ENCODE measurements around the gene FHL5.
"Not testable (repeated sequence)": the region's sequence is repeated elsewhere in the genome, so short reads cannot be mapped to it uniquely, and the experiment has no call there.

FHL5 gene, protein sequence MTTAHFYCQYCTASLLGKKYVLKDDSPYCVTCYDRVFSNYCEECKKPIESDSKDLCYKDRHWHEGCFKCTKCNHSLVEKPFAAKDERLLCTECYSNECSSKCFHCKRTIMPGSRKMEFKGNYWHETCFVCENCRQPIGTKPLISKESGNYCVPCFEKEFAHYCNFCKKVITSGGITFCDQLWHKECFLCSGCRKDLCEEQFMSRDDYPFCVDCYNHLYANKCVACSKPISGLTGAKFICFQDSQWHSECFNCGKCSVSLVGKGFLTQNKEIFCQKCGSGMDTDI

DNA sequence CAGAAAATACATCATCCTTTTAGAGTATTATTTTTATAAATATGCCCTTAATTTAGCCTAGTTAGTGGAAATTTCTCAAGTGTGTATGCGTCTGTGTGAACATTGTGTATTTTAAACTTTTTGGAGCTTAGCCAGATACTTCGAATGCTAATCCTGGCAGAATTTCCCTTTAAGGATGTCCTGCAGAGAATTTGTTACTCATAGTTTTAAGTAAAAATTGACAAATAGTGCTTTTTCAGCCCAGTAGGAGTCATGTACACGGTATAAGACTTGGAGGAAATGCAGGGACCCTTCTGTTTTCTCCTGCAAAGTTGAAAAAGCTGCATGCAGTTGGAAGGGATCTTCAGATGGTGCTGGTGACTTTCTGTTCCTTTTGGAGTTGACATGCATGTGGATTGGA, at the start of gene FHL5:
TSS of gene FHL5 (plus strand) at position 243 of the 400 bp plus-strand sequence. CDS start 40,486 bp downstream, outside the sequence.
- DNase-seq (ENCODE audit: extremely low spot score, insufficient read length, low read depth): no peak
- FAIRE-seq: no peak

DNA sequence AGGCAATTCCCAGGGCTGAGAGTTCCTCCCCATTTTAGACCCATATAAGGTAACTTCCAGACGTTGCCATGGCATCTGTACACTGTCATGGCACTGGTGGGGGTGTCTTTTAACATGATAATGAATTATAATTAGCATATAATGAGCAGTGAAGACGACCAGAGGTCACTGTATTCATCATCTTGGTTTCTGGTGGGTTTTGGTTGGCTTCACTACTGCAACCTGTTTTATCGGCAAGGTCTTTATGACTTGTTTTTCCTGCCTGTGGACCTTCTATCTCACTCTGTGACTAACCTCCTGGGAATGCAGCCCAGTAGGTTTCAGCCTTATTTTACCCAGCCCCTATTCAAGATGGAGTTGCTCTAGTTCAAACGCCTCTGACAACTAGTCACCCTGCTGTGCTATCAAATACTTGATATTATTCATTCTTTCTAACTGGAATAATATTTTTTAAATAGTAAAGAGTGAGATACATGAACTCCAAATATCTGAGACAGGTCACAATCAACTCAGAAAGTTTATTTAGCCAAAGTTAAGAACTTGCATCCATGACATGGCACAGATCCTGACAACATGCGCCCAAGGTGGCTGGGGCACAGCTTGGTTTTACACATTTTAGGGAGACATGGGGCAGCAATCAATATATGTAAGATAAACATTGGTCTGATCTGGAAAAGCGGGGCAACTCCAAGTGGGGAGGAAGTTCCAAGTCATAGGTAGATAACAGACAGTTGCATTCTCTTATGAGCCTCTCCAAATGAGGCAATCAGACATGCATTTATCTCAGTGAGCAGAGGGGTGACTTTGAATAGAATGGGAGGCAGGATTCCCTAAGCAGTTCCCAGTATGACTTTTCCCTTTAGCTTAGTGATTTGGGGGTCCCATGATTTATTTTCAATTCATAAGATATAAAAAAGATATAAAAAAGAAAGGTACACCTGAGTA, 42.5 kb upstream of the FHL5 start:
- no peak for DNase-seq (ENCODE audit: extremely low spot score, insufficient read length, low read depth)
- FAIRE-seq: peak; percentile 53

DNA sequence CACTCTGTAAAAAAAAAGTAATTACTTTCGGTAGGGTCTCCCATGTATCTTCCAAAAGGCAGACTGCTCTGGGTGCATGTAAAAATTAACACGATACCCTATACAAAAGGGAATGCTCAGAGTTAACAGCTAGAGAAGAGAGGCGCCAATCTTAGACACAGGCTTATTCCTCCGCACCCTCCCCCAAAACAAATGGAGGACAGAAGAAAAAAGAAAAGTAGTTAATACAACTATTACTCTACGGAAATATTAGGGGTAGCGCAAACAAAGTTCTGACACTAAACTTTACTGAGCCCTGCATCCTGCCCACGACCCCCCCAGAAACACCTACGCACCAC, 41.7 kb upstream of the FHL5 start:
- DNase-seq (ENCODE audit: extremely low spot score, insufficient read length, low read depth): no peak
- FAIRE-seq: no peak

DNA sequence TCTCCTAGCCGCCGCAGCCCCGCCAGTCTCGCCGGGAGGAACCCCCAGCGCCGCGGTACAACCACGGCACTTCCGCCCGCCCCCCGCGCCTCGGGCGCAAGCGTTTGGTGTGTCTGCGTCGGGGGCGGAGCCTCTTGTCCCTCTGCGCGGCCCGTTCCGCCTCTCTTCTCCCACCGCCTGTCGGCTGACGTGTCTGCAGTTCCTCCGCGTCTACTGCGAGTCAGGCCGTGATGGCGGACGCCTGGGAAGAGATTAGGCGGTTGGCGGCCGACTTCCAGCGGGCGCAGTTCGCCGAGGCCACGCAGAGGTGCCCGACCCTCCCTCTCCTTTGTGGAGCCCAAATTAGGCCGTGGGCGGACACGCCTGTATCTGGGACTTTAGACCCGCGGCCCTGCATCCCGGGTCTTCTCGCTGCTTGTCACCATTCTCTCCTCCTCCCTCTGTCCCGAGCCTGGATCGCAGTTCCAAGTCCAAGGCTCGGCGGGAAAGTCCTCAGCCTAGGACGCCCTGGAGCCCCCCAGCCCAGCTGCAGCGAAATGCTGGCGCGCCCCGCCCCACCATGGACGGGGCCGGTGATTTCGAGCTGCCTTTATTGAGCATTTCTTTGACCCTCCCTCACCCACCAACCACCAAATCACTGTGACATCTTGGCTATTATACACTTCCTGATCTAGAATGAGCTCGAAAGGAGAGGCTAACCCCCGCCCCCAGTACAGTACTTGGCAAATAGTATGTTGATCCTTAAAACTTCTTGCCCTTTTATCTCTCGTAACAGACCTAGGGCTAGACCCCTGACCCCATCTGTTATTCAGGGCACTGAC, 41.1 kb upstream of the FHL5 start, which contains the start of gene UFL1:
TSS of gene UFL1 (plus strand) at position 163 of the 821 bp plus-strand sequence. CDS start at position 231, 68 bp downstream.
- DNase-seq (ENCODE audit: extremely low spot score, insufficient read length, low read depth) (peak; percentile 65), FAIRE-seq (peak; percentile 98)

DNA sequence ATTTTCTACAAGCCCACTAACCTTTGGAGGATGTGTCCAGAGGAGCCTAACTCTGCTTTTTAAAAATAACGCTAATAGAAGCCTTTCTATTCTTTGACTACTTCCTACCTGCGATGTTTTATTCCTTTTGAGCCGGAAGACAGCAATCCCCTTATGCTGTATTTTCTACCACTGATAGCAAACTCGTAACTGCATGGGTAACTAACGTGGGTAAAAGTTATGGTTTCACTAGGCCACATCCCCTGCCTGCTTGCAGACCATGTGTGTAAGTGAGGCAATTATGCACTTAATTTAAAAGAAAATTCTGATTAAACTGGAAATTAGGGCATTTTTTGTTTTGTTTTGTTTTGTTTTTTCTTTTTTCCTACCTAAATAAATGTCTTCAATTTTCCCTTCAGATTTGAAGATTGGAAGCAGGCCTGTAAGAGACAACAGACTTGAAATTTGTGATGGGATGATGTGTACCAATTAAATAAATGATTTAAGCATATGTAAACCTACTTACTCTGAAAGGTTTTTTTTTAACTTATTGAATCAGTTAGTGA, 40.4 kb upstream of the FHL5 start:
- FAIRE-seq: peak; percentile 24
- no peak for DNase-seq (ENCODE audit: extremely low spot score, insufficient read length, low read depth)

DNA sequence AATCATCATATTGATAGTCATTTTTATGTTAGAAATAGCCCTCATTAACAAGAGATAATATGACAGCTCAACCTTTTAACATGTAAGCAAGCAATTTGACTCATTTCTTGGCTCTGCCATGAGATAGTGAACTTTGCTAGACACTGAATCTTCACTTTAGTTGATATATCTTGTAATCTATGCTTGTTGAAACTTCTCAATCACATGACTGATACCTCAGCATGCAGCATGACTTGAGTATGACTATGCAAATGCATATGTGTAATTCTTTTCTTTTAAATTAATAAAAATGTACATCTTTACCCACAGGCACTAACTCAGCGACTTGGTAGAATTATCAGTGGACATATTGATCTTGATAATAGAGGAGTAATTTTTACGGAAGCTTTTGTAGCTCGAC, 34.7 kb upstream of the FHL5 start:
- no peak for FAIRE-seq

DNA sequence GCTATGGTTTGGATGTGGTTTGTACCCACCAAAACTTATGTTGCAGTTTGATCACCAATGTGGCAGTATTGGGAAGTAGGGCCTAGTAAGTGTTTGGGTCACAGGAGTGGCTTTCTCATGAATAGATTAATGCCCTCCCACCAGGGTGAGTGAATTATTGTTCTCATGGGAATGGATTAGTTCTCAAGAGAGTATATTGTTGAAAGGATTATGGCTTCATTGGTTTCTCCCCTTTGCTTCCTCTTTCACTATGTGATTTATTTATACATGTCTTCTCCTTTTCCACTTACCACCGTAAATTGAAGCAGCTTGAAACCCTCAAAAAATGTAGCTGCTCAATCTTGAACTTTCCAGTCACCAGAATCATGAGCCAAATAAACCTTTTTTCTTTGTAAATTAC, 30.5 kb upstream of the FHL5 start:
- no peak for FAIRE-seq
- no peak for DNase-seq (ENCODE audit: extremely low spot score, insufficient read length, low read depth)

More for the DNA sequence above, 34.7 kb upstream of the FHL5 start:
- no peak for DNase-seq (ENCODE audit: extremely low spot score, insufficient read length, low read depth)

DNA sequence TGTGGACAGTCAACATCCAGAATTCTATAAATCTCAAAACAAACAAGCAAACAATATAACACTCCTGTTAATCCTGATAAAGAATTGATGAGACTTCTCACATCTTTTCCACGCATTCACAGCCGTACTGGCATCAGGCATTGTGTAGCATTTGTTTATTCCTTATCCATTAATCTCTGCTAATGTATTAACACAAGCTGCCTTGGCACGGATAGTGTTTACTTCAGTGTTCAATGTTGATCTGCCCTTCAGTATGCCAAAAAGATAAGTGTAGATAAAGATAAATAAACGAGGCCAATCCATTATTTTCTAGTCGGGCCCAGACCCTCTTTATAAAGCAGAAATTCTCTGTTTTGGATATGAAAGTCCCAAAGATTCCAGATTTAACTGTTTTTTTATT, 25.2 kb upstream of the FHL5 start:
- FAIRE-seq: no peak

DNA sequence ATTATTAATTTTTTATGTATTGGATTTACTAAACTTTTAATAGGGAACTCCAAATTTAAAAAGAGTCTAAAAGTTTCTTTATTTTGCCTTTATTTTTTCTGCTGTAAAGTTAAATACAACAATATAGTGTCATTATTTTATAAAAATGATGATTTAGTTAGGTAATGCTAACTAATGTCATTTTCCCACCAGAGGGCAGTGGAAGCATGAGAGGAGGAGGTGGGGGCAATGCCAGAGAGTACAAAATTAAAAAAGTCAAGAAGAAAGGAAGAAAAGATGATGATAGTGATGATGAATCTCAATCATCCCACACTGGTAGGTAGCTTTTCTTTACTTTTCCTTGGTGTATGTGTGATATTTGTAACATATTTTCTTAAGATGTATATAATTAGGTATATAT, 20.2 kb upstream of the FHL5 start:
- DNase-seq (ENCODE audit: extremely low spot score, insufficient read length, low read depth): no peak
- no peak for FAIRE-seq

More for the DNA sequence above, 25.2 kb upstream of the FHL5 start:
- DNase-seq (ENCODE audit: extremely low spot score, insufficient read length, low read depth): no peak

DNA sequence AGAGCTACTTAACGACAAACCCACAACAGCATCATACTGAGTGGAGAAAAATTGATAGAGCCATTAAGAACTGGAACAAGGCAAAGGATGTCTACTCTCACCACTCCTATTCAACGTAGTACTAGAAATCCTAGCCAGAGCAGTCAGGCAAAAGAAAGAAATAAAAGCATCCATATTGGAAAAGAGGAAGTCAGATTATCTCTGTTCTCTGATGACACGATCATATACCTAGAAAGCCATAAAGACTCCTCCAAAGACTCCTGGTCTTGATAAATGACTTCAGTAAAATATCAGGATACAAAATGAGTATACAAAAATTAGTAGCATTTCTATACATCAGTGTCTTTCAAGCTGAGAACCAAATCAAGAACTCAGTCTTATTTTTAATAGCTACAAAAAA, 17.0 kb upstream of the FHL5 start:
- FAIRE-seq: peak; percentile 39

DNA sequence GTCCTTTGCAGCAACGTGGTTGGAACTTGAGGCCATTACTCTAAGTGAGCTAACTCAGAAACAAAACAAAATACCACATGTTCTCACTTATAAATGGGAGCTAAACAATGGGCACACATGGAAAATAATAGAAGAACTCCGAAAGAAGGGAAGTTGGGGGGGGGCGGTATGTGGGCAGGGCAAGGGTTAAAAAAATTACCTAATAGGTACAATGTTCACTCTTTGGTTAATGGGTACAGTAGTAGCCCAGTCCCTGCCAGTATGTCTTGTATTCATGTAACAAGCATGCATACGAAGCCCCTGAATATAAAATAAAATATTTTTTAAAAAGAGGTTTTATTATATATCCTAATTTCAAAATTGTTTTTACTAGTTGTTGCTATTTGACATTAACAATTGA, 15.3 kb upstream of the FHL5 start:
- FAIRE-seq: no peak

More for the DNA sequence above, 17.0 kb upstream of the FHL5 start:
- no peak for DNase-seq (ENCODE audit: extremely low spot score, insufficient read length, low read depth)

DNA sequence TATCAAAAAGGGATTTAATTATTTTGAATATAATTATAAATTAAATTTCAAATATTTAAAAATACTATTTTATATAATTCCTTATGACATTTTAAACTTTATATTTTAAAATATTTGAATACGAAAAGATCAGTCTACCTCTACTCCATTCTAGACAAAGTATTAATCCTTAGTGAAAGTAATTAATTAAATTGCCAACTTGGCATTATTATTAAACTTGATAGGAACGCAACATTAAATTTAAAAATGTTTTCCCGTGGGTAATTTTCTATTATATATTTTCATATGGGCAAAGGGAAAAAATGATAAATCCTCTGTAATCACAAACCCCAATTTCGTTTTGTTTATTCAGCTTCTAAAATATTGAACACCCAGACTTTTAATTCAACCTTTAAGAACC, 8.4 kb upstream of the FHL5 start:
- no peak for DNase-seq (ENCODE audit: extremely low spot score, insufficient read length, low read depth)
- no peak for FAIRE-seq

More for the DNA sequence above, 15.3 kb upstream of the FHL5 start:
- no peak for DNase-seq (ENCODE audit: extremely low spot score, insufficient read length, low read depth)

DNA sequence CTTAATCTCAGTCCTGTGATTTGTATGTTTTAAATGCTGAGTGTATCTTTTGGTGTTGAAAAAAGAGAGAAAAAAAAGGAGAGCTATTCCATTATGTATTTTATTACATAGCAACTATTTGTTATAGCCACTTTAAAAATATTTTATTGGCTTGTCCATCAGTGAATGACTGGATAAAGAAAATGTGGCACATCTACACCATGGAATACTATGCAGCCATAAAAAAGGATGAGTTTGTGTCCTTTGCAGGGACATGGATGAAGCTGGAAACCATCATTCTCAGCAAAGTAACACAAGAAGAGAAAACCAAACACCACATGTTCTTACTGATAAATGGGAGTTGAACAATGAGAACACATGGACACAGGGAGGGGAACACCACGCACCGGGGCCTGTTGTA, 3.2 kb upstream of the FHL5 start:
- not testable (repeated sequence) for FAIRE-seq; DNase-seq (ENCODE audit: extremely low spot score, insufficient read length, low read depth)

DNA sequence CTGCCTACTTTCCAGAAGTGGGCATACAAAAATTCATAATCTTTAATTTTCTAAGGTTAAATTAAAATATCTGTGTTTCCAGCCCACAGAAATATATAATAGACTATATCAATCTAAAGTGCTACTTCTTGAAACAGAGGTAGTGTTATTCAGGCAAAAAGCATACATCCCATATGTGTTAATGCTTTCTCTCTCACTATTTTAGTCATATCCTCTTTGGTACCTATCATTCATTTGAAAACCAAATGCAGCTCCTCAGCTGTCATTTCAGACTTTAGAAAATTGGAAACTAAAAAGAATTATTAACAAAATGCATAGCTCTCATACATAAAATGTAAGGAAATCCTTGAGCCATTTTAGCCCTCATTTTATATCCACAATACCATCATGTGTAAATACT, 925 bp downstream of the FHL5 start:
- no peak for FAIRE-seq
- DNase-seq (ENCODE audit: extremely low spot score, insufficient read length, low read depth): no peak

DNA sequence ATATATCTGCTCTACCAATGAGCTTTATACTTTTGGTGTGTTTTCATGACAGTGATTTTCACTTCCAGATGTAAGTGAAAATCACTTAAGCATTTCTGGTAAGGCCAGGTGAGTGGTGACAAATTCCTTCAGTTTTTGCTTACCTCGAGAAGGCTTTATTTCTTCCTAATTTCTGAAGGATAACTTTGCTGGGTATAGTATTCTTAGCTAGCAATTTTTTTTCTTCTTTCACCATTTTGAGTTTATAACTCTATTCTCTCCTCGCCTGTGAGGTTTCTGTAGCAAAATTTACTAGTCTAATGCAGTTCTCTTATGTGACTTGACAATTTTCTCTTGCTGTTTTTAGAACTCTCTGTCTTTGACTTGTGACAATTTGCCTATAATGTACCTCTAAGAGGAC, 7.1 kb downstream of the FHL5 start:
- DNase-seq (ENCODE audit: extremely low spot score, insufficient read length, low read depth) (no peak), FAIRE-seq (no peak)

DNA sequence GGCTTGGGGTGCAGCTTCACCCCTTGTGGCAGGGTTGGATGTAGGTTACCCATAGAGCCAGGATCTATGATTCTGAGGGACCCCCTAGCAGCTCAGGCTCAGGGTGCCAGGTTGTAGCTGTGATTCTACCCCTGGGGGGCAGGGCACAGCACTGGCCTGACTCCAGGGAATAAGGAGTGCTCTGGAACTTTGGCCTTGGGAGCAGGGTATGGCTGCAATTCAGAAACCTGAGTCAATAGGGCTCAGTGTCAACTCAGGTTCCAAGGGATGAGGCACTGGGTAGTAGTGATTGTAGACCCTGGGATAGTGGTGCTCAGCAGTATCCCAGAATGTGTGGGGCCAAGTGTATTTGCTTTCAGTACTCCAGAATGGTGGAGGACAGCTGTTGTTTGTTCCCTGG, 8.6 kb downstream of the FHL5 start:
- FAIRE-seq (no peak), DNase-seq (ENCODE audit: extremely low spot score, insufficient read length, low read depth) (no peak)

DNA sequence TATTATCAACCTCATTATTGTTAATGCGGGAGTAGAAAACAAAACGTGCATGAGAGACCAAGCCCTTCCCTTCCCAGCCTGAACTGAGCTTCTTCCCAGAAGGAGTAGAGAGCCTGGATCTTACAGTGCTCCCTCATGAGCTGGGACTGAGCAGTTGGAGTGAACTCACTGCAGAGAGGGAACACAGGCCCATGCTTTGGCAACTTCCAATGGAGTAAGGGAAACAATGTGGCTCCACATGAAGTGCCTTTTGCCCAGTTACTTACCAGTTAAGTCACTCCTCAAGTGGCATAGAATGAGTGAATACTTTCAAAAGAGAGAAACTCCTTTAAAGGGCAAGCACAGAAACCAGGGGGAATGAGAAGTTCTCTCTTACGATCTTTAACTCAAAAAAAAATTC, 12.4 kb downstream of the FHL5 start:
- FAIRE-seq (no peak), DNase-seq (ENCODE audit: extremely low spot score, insufficient read length, low read depth) (no peak)

DNA sequence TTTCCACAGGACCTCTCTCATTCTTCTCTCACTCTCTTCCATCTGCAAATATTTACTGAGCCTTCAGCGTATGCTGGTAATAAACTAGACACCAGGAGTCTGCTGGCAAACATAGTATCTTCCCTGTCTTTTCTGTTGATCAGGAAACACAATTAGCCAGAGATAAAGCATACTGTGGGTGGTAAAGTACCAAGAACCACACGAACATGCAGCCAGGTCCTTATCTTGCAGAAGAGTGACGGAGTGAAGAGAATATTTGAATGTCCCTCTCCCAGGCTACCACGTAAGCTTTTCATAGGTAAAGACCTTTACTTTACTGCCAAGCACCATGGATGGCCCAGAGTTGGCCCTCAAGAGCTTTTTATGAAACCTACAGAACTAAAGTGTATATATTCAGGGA, 13.3 kb downstream of the FHL5 start:
- DNase-seq (ENCODE audit: extremely low spot score, insufficient read length, low read depth) (no peak), FAIRE-seq (no peak)

DNA sequence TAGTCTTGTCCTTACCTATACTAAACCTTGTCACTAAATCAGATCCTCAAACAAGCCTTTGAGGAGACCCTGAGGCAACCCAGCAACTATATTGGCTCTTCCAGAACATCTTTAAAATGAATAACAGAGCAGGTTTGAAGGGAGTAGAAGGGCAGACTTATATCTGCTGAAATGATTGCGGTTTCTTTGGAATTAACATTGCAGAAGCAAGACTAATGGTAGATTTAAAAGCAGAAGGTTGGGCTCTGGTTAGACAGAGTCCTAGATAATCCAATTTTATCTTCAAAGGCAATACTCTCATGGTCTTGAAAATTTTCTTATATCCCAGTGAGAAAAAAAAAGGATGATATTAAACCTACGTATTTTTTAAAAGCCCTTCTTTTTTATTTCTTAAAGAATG, 19.1 kb downstream of the FHL5 start:
- no peak for FAIRE-seq

DNA sequence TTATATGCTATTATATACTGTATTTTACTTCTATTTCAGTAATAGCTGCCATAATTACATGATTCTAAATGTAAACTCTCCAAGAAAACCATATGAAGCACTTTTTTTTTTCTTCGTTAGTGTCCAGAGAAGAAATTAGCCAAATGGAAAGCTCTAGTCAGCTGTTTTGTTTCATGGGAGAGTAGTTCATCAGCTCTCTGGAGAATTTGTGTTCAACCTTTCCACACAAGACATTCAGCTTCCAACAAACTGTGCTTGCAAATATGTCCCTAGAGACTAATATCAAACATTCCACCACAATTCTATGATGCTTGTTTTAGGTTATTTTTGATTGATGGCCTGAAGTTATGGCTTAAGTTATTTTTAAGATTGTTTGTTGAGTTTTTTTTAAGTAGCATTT, 19.5 kb downstream of the FHL5 start:
- FAIRE-seq (no peak), DNase-seq (ENCODE audit: extremely low spot score, insufficient read length, low read depth) (no peak)

More for the DNA sequence above, 19.1 kb downstream of the FHL5 start:
- DNase-seq (ENCODE audit: extremely low spot score, insufficient read length, low read depth): no peak
